GM21576 (cell line): ENCODE measurements around the gene NIPBL.
A peak's percentile ranks its signal among the peaks of the same experiment; 100 is the strongest.
"Not testable (repeated sequence)": the region's sequence is repeated elsewhere in the genome, so short reads cannot be mapped to it uniquely, and the experiment has no call there.

Source experiments
- ATAC-seq: cut with Tn5 transposase; IDR thresholded peaks from one replicate; pipeline ENCODE4 v1.9.1; 2021; ENCODE audit warnings: mild to moderate bottlenecking, moderate library complexity; ENCODE audit not compliant: unreplicated experiment

NIPBL gene

DNA sequence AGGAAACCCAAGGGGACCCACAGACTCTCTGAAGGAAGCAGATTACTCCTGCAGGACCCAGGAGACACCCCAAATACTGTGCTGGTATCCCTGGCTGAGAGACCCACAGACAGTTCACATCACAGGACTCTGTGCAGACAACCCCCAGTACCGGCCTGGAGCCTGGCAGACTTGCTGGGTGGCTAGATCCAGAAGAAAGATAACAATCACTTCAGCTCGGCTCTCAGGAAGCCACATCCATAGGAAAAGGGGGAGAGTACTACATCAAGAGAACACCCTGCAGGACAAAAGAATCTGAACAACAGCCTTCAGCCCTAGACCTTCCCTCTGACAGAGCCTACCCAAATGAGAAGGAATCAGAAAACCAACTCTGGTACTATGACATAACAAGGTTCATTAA lies 206.4 kb downstream of the NIPBL start:
- not testable (repeated sequence) for ATAC-seq

DNA sequence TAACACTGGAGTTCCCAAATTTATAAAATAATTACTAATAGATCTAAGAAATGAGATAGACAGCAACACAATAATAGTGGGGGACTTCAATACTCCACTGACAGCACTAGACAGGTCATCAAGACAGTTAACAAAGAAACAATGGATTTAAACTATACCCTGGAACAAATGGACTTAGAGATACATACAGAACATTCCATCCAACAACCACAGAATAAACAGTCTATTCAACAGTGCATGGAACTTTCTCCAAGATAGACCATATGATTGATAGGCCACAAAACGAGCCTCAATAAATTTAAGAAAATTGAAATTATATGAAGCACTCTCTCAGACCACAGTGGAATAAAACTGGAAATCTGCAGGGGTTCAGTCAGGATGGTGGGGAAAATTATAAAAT lies 209.5 kb downstream of the NIPBL start:
- ATAC-seq = not testable (repeated sequence)

DNA sequence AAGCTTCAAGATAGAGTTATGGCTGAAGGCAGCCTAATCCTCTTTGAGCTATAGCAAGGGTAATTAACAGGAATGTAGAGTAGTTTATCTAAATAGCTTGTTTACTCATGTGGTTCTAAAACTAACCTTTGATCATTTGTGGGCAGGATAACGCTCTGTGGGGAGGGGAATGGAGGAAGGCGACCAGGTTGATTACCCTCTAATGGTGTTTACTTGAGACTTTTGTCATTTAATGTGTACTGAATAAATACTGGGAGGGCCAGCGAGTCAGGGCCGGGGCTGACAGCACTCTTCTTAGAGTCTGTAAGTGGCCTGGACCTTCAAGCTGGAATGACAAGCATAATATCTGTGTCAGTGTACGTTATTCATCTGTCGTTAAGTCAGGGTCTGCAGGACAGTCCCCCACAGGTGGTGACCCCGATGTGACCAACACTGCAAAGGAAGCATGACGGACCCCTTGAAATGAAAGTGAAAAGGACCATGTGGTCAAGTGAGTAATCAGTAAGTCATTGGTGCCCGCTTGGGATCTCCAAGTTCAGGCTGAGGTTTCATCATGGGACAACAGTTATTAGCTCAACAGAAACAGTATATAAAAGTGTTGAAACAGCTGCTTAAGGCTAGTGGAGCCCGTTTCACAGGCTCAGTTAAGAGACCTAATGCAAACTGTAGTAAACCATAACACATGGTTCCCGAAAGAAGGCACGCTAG lies 210.1 kb downstream of the NIPBL start:
- ATAC-seq = no peak

DNA sequence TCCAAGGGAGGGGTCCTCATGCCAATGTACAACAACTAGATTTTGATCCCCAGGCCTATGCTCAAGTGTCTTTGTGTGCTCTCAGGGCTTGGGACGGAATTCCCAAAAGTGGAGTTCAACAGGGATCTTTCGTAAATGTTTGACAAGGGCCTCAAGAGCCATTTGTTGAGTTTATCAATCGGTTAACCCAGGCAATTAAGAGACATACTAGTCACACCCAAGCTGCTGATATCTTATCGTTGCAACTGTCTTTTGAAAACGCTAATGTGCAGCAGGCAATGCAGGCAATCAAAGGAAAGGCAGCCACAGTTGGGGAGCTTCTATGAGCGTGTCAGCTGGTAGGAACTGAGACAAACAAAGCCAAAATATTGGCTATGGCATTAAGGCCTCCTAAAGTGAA lies 211.4 kb downstream of the NIPBL start:
- ATAC-seq = no peak

DNA sequence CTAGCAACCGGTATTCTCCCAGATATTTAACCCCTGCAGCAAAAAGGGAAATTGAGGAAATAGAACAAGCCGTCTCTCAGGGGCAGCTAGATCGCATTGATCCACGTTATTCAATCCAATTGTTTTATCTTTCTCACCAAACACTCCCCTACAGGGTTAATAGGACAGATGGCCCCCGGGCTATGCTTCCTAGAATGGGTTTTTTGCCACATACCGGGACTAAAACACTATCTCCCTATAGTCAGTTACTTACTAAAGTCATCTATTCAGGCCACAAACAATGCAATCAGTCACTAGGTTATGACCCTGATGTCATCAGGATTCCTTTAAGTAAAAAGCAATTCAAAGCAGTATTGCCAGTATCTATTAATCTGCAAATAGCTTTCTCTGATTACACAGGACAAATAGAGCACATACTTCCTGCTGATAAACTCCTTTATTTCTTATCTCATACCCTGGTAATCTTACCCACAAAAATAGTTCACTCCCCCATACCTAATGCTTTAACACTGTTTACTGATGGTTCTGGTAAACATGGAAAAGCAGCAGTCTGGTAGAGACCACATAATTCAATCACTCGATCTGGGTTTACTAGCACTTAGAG lies 213.7 kb downstream of the NIPBL start:
- no peak for ATAC-seq

DNA sequence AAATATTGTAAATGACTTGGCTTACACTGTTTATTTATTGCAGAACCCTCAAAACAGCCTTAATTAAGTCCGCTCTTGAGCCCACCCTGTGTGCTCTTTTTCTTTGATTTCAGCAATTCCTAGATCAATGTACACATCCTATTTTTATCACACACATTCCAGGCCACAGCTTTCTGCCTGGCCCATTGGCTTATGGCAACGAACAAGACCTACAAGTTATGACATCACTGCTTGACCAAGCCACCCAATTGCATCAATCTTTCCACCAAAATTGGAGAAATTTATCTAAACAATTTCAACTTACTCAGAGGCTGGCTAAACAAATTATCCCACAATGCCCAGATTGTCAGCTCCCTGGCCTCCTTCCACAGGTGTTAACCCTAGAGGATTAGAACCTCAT lies 214.2 kb downstream of the NIPBL start:
- ATAC-seq = no peak

DNA sequence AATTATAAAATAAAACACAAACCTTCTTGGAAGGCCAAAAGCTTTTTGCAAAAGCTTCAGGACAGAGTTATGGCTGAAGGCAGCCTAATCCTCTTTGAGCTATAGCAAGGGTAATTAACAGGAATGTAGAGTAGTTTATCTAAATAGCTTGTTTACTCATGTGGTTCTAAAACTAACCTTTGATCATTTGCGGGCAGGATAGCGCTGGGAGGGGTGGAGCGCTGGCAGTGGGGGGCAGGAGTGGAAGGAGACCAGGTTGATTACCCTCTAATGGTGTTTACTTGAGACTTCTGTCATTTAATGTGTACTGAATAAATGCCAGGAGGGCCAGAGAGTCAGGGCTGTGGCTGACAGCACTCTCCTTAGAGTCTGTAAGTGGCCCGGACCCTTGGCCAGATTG lies 217.2 kb downstream of the NIPBL start:
- ATAC-seq = not testable (repeated sequence)

DNA sequence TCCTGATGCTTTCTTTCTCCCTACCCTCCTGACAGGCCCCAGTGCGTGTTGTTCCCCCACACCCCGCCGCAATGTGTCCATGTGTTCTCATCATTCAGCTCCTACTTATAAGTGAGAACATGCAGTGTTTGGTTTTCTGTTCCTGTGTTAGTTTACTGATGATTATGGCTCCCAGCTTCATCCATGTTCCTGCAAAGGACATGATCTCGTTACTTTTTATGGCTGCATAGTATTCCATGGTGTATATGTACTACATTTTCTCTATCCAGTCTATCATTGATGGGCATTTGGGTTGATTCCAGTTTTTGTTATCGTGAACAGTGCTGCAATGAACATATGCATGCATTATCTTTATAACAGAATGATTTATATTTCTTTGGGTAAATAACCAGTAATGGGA lies 222.7 kb downstream of the NIPBL start:
- not testable (repeated sequence) for ATAC-seq

DNA sequence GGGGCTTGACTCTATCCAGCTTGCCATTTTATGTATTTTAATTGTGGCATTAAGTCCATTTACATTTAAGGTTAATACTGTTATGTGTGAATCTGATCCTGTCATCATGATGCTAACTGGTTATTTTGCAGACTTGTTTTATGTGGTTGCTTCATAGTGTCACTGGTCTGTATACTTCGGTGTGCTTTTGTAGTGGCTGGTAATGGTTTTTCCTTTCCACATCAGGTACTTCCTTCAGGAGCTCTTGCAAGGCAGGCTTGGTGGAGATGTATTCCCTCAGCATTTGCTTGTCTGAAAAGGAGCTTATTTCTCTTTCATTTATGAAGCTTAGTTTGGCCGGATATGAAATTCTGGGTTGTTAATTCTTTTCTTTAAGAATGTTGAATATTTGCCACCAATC lies 226.7 kb downstream of the NIPBL start:
- ATAC-seq = no peak

DNA sequence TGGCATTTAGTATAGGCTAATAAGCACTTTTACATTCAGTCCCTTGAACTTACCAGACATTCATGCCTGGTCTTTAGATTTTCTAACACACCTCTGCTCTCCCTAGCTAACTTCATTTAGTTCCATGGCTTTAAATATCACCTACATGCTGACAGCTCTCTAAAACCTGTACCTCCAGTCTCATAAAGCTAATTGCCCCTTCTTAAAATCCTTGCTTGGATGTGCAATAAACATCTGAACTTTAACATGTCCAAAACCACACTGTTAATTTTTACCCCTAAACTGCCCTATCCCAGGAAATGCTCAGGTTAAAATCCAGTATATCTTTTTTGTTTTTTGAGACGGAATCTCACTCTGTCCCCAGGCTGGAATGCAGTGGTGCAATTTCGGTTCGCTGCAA lies 232.8 kb downstream of the NIPBL start:
- no peak for ATAC-seq

DNA sequence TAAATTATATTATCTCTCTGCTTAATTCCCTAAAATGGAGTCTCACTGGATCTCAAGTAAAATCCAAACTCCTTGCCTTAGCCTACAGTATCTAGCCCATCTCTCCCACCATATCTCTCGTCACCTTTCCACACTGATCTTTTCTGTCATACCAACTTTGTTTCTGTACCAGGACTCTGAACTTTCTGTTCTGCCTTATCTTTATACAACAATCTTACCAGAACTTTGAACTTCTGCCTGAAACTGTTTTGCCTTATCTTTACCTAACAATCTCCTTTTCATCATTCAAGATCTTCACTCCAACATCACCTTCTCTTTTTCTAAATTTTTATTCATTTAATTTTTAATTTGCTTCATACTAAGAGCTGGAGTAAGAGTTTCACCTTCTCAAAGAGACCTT lies 233.6 kb downstream of the NIPBL start:
- no peak for ATAC-seq

DNA sequence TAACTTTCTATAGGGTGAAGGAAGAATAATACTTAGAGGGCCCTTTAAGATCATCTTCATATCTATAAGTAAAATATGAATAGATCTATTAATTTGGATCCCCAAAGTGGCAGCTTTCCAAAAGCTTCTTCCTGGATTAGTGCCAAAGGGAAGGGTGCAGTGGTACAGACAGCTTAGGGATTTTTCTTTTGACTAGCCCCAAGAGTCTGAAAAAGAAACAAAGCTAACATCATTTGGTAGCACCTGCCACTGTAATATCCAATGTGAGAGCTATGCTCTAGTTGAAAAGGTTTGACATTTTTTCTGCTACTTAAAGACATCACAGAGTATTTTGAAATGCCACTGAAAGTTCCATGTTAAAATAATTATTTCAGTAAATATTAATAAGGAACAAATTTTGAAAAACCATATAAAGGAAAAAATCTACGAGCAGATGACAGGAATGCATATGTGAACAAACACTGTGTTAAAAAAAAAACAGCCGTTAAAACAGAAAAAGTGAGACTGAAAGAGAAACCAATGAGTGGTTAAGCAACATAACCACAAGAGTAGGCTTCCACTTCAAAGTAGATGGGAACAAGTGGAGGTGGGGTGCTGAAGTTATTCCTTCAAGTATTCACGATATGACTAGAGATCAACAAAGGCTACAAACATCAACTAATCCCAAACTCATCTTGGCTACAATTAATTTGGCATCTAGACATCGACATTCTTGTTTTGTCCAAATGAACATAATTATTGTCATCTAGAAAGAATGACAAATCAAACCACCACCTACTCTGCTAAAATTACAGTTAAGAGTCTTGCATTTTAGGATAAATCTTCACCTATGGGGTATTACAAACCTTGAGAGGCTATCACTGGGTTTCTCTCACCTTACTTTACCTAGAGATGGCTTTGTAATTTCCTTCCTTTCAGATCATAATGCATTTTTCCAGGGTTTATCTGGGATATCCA lies 235.1 kb downstream of the NIPBL start:
- peak; percentile 91 for ATAC-seq

DNA sequence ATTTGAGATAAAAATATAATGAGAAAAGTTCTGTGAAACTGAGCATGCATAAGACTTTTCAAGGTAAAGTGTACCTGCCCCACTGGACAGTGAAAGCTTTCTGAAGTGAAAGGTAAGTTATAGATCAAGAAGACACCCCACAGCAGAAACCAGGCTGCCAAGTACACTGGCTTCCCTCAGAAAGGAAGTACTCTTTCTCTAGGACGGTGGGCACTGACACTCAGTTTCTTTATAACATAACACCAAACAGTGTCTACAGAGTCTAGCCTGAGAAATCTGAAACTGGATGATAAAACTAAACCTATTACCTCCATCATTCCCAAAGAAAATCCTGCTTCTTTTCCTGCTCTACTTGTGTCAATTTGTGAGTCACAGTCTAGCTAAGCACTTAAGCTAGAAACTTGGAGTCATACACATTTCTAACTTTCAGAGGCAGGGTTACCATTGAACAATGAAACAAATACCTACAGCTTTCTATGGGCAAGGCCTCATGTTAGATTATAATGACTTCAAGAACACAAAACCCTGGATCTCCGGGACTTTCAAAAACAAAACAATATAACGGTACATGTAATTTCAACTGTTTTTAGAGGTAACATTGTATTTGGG lies 235.9 kb downstream of the NIPBL start:
- peak; percentile 27 for ATAC-seq
